Ascending aorta (tissue), 2 donors: ENCODE results near the gene MITF. TPM values are rescaled to one million over a fixed set of nuclear protein-coding genes. Genes with fewer than 3 reads are reported as not detected.
A peak's percentile ranks its signal among the peaks of the same experiment; 100 is the strongest.

Source experiments
- DNase-seq, 2 donors: peaks; one replicate each; pipeline ENCODE4 v3.0.0-alpha.2; 2019; ENCODE audit warnings: low spot score in 2 of 2
- H3K27ac ChIP-seq, 2 donors: fragments of 200-600 bp; sonication (generic); one replicate each; pipeline ENCODE4 v1.5.1; 2016 to 2017; ENCODE audit warnings: mild to moderate bottlenecking in 1 of 2
- H3K27me3 ChIP-seq: fragments of 200-600 bp; sonication (generic); one replicate; pipeline ENCODE4 v1.5.1; 2017
- H3K36me3 ChIP-seq, 2 donors: fragments of 200-600 bp; sonication (generic); one replicate each; pipeline ENCODE4 v1.5.1; 2016
- H3K4me1 ChIP-seq, 2 donors: fragments of 200-600 bp; sonication (generic); one replicate each; pipeline ENCODE4 v1.5.1; 2016 to 2017; ENCODE audit warnings: mild to moderate bottlenecking in 1 of 2
- H3K4me3 ChIP-seq, 2 donors: fragments of 200-600 bp; sonication (generic); one replicate each; pipeline ENCODE4 v1.5.1; 2016 to 2017; ENCODE audit warnings: mild to moderate bottlenecking in 1 of 2
- H3K9me3 ChIP-seq, 2 donors: fragments of 200-600 bp; sonication (generic); one replicate each; pipeline ENCODE4 v1.5.1; 2016
- intact Hi-C: fragments of 100-400 bp; cut with DNase I; formaldehyde crosslinking; loops from one replicate; pipeline ENCODE4 v1.15.1; 2023
- total RNA-seq: library from RNA; depleted of rRNA; stranded (reverse); fragments of >200 nt; gene quantifications from one replicate; pipeline ENCODE4 v1.1.0, GENCODE V29; 2016
- TF ChIP-seq, protein P1 (sequence below), 3 experiments: fragments of 200-600 bp in 2 of 3; fragments of 450-650 bp in 1 of 3; sonication (generic) in 2 of 3; IDR thresholded peaks; one replicate each; pipeline ENCODE4 v1.5.1; 2016 to 2019; ENCODE audit warnings: antibody characterized with exemption in 3 of 3, mild to moderate bottlenecking in 1 of 3, moderate library complexity in 1 of 3

MITF gene
- total RNA-seq, 1 donor from 2014 or later = 27.4 TPM

DNA sequence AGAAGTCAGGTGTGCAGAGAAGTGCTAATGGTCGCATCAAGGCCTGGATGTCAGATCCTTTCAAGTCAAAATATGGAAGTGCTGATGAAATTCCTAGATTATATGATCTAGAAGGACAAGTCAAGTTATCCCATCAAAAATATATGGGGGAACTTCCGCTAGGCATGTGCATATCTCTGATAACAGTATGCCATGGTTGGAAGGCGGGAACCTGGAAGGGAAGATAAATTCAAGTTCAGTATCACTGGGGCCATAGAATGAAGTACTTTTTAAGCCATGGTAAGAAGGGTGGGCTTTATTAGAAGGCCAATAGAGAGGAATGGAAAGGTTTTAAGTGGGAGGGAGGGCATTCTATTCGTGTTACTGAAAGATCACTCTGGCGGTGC lies 38.3 kb downstream of the MITF start:
- Histone ChIP-seq H3K36me3 (no peaks in the 10 kb centered on the region), H3K4me3 (no peak overlapping the region), H3K27ac (no peak overlapping the region), H3K9me3 (no peaks in the 10 kb centered on the region), H3K27me3 (no peaks in the 10 kb centered on the region), H3K4me1 (no peaks in the 10 kb centered on the region)
- TF ChIP-seq, protein P1, sequence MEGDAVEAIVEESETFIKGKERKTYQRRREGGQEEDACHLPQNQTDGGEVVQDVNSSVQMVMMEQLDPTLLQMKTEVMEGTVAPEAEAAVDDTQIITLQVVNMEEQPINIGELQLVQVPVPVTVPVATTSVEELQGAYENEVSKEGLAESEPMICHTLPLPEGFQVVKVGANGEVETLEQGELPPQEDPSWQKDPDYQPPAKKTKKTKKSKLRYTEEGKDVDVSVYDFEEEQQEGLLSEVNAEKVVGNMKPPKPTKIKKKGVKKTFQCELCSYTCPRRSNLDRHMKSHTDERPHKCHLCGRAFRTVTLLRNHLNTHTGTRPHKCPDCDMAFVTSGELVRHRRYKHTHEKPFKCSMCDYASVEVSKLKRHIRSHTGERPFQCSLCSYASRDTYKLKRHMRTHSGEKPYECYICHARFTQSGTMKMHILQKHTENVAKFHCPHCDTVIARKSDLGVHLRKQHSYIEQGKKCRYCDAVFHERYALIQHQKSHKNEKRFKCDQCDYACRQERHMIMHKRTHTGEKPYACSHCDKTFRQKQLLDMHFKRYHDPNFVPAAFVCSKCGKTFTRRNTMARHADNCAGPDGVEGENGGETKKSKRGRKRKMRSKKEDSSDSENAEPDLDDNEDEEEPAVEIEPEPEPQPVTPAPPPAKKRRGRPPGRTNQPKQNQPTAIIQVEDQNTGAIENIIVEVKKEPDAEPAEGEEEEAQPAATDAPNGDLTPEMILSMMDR (IDR thresholded peaks at IDR 0.05) = no peak
- DNase-seq = no peak
- intact Hi-C loops = no loop called here

DNA sequence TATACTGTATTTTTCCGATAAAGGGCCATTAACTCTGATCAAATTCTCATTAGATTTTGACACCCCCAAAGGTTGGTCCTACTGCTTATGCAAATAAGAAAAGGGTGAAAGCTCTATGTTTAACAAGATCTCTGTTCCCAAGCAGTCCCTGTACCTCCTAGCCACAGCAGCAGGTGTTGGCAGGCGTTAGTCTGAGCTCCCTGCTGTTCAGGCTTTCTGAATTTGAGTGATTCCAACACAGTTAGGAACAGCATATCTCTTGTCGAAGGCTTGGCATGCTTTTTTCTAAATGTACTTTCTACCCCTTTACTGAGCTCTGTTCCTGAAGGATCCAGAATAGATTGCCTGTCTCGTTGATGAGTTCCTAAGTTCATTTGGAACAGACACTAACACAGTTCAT lies 42.3 kb downstream of the MITF start:
- intact Hi-C loops = no loop called here
- Histone ChIP-seq H3K36me3 (no peaks in the 10 kb centered on the region), H3K27ac (no peak overlapping the region), H3K9me3 (no peaks in the 10 kb centered on the region), H3K4me3 (no peak overlapping the region), H3K4me1 (peaks cover 3 to 18% of the 10 kb centered on the region in 2 donors), H3K27me3 (no peaks in the 10 kb centered on the region)
- no peak for DNase-seq
- TF ChIP-seq, protein P1 (IDR thresholded peaks at IDR 0.05) = no peak

DNA sequence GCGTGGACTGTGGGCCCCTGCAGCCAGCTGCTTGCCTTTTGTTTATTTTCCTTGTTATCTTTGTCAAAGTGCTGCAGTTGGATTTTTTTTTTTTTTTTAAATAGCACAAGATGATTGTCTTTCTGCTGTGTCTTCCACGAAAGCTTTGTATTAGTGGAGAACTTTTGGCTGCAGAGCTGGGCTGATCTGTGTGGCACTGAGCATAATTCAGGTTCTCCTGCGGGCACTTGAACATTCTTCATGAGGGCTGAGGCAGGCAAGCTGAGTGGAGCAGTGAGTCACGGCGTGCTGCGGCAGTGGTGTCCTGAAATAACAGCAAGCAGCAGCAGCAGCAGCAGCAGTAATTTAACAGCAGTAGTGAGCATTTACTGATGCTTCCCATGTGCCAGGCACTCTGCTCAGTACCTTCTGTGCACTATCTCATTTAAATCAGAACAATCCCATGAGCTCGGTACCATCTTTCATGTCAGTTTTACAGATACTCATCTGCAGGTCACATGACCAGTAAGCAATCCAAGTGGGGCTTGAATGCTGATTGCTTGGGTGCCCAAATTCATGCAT lies 45.8 kb downstream of the MITF start:
- peaks cover 3 to 28% of the 10 kb centered on the region in 2 donors for H3K4me1 ChIP-seq
- TF ChIP-seq, protein P1 (IDR thresholded peaks at IDR 0.05) = no peak
- no peak overlapping the region for H3K4me3 ChIP-seq
- H3K9me3 ChIP-seq = no peaks in the 10 kb centered on the region
- no peaks in the 10 kb centered on the region for H3K36me3 ChIP-seq
- no peaks in the 10 kb centered on the region for H3K27me3 ChIP-seq
- H3K27ac ChIP-seq = no peak overlapping the region
- peak; percentile 28 to 84 for DNase-seq
- intact Hi-C loops = no loop called here

DNA sequence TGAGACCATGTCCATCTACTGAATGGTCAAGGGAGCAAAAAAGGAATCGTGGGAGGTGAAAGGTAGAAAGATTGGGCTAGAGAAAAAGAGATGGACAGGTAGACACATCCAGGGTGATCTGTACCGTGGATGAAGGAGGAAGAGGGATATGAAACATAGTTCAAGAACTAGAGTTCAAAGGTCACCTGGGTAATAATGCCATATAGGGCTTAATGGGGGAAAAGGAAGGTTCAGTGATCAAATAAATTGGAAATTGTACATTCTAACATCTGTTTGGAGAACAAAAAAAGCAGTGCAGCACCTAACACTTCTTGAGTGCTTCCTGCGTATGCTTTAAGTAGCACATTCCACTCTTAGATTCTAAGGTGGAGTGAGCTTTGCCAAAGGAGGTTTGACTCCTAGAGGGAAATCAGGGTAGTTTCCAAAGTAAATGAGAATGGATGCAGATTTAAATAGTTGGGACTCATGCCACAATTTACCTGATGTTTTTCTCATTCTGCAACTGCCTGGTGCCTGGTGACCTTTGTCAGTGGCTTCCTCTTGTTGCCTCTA lies 46.6 kb downstream of the MITF start:
- no peaks in the 10 kb centered on the region for H3K9me3 ChIP-seq
- H3K4me1 ChIP-seq = peaks cover 7 to 32% of the 10 kb centered on the region in 2 donors
- no peaks in the 10 kb centered on the region for H3K36me3 ChIP-seq
- H3K27ac ChIP-seq = no peak overlapping the region
- no peaks in the 10 kb centered on the region for H3K27me3 ChIP-seq
- TF ChIP-seq, protein P1 (IDR thresholded peaks at IDR 0.05) = no peak
- H3K4me3 ChIP-seq = no peak overlapping the region
- no peak for DNase-seq
- intact Hi-C loops = loop anchor here (2.0 kb wide), 1 partner anchor 47 kb away; the partner anchor contains the start of gene MITF

DNA sequence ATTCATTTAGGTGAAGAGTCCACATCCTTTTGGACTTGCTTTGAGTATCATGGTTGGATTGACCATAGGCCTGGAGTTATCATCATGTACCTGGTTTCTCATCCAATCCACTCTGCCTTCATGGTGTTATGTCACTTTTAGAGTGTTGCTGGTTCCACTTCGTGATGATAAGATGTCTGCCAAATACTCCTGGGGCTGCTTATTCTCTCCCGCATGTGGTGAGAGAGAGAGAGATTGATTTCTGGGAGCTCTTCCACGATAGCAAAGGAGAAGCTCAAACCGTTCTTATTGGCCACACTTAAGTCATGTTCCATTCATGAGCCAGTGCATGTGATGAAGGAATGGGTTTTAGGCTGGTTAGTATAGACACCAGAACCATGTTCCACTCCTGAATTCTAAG lies 47.6 kb downstream of the MITF start:
- no peak overlapping the region for H3K27ac ChIP-seq
- intact Hi-C loops = loop anchor here (2.0 kb wide), 1 partner anchor 48 kb away; the partner anchor contains the start of gene MITF

More for the DNA sequence above, 47.6 kb downstream of the MITF start:
- no peak for DNase-seq
- H3K36me3 ChIP-seq = no peaks in the 10 kb centered on the region
- no peak overlapping the region for H3K4me3 ChIP-seq
- TF ChIP-seq, protein P1 (IDR thresholded peaks at IDR 0.05) = no peak
- peaks cover 10 to 39% of the 10 kb centered on the region in 2 donors for H3K4me1 ChIP-seq
- no peaks in the 10 kb centered on the region for H3K27me3 ChIP-seq
- H3K9me3 ChIP-seq = no peaks in the 10 kb centered on the region
